M059J (cell line): ENCODE measurements around the gene KRT14. TPM values are rescaled to one million over a fixed set of nuclear protein-coding genes. Genes with fewer than 3 reads are reported as not detected.
A peak's percentile ranks its signal among the peaks of the same experiment; 100 is the strongest.
"Not testable (repeated sequence)": the region's sequence is repeated elsewhere in the genome, so short reads cannot be mapped to it uniquely, and the experiment has no call there.

ENCODE experiments used
- DNase-seq: peaks from one replicate; pipeline ENCODE4 v3.0.0-alpha.2; 2012; ENCODE audit warnings: low read depth
- total RNA-seq: library from RNA; depleted of rRNA; stranded (reverse); fragments of >200 nt; shearing (Covaris generic); gene quantifications from 2 replicates; pipeline ENCODE4 v1.2.3, GENCODE V29; 2014; rRNA removed

Gene KRT14
- total RNA-seq = 0.27 TPM in 1 of 2 replicates, not detected in the other

DNA sequence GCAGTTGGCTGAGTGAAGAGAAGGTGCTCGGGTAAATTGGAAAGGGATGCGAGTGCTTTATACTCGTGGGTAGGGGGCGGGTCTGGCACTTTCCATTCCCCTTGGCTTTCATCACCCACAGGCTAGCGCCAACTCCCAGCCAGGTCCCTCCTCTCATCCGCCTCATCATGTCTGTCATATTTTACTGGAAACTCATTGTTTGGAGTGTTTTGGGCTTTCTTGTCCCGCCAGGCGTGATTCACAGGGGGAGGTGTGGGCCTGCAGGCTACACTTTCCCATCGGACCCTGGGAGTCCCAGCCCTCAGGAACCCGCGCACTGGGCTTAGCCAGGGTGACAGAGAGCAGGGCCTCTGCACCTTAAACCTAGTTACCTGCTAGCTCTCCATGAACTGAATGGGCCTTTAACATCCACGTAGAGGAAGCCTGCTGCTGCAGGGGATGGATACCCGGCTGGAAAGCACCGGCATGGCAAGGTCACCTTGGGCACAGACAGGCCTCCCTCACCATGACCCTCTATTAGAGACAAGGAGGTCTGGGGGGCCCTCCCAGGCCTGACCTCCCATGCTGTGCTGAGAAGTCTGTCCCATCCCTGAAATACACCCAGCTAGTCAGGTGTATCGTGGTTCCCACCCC lies at the start of gene KRT14:
Gene KRT14, minus strand, starts transcription at position 33 of the 633 bp plus-strand sequence. CDS start 61 bp downstream, outside the sequence.
- peak; percentile 11 for DNase-seq

DNA sequence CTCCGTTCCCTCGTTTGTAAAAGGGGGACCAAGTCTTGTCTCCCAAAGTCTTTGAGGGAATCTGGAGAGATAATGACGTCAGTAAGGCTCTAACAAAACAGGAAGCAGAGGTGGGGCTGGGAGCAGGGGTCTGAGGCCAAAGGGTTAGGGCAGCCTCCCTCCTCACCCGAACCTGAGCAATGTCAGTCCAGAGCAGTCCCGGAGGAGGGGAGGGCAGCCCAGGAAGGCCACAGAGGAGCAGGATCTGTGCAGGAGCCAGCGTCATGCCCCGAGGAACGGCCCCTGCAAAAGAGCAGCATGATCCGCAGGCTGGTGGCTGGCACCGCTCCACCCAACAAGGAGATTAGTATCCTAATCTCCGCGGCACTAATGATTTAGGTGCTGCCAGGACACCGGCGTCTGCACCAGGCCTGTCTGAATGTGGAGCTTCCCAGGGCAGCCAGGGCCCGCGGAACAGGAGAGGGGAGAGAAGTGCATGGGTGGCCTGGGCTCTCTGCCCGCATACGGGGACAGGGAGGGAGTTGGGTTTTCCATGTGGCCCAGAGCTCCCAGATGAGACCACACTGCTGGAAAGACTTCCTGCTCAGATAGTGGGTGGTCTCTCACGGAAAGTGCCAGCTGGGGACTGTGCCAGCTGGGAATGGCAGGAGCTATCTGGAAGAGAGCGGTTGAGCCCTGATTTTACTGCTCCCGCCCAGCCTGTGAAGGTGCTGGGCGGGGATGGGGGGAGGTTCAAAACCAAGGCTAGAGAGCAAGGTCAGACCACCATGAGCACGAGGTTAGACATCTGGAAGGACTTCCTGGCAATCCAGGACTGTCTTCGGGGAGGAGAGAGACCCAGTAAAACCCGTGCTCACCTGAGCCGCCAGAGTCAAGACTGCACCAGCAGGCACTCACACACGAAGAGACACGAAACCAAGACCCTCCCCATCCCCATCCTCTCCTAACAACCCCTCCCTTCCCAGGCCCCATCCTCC lies 48.7 kb upstream of the KRT14 start:
- no peak for DNase-seq

DNA sequence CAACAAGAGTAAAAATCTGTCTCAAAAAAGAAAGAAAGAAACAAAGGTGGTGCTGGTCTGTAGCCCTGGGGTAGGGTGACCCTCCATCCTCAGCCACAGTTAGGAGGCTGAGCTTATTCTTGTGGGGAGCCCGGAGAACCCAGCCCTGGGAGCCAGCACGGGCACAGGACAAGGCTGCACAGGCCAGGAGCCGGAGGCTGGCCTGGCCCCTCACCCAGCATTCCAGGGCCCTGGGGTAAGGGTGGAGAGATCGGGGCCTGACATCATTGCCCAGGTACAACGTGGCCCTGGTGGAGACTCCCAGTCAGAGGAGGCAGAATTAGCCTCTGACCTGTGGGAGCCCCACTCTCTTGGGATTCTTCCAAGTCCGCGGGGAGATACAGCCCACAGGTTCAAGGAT lies 47.9 kb upstream of the KRT14 start:
- no peak for DNase-seq

DNA sequence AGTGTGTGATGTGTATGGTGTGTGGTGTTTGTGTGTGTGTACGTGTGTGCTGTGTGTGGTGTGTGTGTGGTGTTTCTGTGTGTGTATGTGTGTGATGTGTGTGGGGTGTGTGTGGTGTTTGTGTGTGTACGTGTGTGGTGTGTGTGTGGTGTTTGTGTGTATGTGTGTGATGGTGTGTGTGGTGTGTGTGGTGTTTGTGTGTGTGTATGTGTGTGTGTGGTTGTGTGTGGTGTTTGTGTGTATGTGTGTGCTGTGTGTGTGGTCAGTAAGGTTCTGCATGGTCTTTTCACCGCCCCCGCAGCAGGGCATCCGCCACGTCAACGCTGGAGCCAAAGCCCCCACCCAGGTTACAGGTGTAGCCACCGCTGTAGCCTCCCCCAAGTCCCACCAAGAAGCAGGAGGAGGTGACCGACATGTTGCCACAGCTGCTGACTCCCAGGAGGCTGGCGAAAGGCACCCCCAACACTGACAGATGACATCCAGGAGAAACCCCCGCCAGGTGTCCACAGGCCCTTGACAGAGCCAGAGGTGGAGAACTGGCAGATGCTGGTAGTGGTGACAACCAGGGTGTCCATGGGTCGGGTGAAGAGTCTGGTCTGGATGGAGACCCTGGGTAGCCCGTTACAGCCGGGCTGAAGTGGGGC lies 47.0 kb upstream of the KRT14 start:
- DNase-seq = no peak

DNA sequence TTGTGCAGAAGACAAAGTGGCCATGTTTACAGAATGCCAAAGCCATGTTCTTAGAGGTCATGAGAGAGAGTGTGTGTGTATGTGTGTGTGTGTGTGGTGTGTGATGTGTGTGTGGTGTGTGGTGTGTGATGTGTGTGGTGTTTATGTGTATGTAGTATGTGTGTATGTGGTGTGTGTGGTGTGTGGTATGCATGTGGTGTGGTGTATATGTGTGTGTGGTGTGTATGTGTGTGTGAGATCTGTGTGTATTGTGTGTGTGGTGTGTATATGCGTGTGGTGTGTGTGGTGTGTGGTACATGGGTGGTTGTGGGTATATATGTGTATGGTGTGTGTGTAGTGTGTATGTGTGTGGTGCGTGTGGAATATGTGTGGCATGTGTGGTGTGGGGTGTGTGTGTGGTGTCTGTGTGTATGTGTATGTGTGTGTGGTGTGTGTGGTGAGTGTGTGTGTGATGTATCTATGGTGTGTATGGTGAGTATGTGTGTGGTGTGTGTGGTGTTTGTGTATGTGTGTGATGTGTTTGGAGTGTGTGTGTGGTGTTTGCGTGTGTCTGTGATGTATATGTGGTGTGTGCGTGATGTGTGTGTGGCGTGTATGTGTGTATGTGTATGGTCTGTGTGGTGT lies 45.9 kb upstream of the KRT14 start:
- DNase-seq = no peak

DNA sequence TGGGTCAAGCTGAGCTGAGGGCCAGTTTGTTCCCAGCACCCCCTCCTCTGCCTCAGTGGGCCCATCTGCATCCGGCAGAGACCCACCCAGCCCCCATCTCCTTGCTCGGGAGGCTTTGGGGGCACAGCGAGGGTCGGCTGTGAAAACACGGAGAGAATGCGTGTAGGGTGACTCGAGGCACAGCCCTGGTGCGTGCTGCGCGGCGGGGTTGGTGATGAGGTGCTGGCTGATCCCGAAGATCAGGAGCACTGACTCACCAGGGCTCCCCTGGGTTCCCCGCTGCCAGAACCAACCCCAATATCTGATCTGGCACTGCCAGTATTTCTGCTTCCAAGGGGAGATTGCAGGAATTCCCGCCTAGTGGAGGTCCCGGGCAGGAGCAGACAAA lies 45.2 kb upstream of the KRT14 start:
- no peak for DNase-seq

DNA sequence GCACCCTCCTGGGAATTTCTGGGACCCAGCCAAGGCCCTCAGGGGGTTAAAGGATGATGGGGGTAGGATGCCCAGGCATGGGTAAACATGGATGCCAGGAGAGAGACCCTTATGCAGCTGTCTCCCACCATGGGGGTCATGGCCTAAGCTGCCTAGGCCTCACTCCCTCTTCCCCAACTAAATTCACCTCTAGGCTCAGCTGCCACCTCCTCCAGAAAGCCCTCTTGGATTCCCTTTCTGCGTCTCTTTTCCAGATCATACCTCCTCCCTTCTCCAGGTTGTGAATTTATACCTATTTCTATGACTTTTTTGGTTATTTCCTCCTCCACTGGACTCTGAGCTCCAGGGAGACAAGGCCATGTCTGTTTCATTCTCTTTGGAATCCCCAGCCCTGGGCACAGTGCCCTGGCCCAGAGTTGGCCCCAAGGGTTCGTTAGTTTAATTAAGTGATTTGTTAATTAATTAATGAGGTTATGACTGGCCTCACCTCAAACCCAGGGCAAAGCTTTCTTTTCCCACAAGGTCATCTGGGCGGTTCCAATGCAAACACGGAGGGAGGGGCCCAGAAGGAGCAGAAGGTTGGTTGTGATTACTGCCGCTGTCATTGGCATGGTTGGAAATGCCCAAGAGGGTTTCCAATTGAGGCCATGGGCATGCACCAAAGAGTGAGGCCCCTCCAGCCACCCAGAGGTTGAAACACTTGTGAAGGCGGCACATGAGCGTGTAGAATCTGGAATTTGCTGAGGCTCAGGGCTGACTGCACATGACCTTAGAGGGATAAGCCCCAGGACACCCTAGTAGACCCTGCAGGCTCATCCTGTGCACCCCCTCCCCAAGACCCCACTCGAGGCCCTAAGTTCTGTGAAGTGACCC lies 44.6 kb upstream of the KRT14 start:
- no peak for DNase-seq

DNA sequence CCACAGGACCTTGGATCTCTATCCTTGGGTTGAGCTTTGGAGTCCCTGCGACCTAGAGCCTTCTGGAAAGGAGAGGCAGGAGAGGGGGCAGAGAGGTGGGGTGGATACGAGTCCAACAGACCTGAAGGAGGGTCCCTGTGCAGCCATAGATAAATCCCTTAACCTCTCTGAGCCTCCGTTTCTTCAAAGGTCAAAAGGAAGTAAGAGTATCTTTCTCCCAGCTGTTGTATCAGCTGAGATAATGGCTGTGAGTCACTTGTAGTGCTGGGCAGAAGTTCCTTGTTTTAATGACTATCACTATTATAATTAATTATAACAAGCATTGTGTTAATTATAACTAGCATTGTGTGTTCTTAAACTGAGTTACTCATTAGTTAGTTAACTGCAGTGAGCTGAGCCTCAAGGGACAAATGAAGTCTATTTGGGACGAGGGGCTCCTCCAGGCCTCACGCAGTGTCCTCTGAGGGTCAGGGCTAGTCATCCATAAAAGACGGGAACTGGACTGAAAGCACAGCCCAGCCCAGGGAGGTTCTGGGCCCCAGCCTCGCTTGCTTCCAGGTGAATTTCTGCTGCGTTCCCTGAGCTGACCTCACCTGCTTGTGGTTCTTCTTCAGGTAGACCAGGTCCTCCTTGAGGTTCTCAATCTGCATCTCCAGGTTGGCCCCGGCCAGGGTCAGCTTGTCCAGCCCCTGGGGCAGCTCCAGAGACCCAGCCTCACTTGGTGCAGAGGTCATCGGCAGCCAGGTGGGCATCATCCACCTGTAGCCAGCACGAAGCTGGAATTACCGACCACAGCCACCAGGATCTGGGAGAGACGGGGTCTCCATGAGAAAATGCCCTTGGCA lies 43.4 kb upstream of the KRT14 start:
- DNase-seq = no peak

DNA sequence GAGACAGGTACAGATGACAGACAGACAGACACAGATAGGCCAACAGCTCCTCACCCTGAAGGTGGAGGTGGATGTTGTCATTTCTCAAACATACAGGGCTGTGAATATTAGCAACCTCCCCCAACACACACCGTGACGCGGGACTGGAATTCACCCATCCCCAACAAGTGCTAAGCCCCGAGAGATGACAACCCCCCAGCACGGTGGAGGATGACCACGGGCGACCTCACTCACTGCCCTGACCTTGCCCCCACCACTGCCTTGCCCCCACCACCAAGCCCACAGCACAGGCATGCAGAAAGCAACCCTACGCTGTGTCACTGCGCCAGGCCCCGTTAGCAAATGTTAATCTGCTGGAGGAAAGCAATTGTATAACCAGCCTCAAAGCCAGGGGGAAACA lies 42.6 kb upstream of the KRT14 start:
- no peak for DNase-seq

DNA sequence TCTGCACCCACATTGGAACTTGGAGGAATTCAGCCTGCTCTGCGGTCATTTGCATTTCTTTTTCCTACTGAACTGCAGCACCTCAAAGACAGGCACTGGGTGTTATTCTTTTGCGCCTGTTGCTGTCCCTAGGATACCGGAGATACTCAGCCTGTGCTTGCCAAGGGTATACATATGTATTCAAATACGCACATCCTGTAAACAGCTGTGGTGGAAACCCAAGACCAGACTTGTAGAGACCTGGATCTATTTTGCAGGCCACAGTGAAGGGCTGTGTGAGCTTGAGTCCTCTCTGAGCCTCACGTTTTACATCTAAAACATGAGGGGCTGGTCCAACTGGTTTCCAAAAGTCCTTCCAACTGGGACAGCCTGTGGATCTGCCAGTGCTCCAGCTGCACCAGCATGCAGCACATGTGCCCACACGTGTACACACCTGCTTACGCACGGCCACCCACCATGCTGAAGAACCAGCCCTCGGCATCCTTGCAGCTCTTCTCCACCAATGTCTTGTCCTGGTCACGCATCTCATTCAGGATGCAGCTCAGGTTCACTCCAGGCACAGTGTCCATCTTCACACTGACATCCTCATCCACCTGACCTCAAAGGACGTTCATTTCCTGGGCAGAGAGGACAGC lies 42.0 kb upstream of the KRT14 start:
- DNase-seq = not testable (repeated sequence)

DNA sequence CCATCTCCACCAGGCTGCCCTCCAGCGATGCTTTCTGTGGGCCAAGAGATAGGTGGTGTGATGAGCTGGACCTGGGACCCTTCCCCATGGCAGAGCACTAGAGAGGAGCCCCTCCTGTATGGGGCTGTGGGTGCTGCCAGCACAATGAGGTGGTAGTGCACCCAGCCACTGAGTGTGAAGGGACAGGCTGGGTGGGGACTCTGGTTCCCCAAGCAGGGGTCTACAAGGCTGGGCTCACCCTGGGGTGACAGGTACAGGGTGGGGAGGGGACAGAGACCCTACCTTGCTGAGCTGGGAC lies 41.3 kb upstream of the KRT14 start:
- DNase-seq = not testable (repeated sequence)

DNA sequence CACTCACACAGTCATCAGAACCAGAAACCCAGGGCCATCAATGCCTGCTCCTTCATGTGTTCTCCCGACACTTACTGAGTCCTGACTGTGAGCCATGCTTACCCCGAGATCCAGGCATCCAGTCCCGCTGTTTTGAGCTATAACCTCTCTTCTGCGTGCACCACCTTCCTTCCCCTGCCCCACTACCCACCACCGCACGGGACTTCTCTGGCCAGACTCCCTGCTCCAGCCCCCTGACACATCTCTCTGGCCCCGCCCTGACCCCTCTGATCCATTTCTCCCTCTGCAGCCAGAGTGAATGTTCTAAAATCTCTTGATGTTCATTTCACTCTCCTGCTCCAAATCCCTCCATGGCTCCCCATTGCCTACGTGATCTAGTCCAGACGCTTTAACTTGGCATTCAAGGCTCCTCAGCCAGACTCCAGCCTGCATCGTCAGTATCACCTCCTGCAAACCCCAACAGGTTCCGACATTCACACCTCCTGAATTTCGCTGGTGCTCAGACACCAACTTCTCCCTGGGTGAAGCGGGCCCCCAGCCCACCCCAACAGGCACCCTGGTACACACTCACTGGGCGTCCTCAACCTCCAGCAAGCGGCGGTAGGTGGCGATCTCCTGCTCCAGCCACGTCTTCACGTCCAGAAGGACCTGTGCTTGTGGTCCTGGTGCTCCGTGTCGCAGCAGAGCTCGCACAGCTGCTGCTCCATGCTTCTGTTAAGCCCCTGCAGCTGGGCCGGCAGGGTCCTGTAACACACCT lies 40.8 kb upstream of the KRT14 start:
- DNase-seq = no peak

DNA sequence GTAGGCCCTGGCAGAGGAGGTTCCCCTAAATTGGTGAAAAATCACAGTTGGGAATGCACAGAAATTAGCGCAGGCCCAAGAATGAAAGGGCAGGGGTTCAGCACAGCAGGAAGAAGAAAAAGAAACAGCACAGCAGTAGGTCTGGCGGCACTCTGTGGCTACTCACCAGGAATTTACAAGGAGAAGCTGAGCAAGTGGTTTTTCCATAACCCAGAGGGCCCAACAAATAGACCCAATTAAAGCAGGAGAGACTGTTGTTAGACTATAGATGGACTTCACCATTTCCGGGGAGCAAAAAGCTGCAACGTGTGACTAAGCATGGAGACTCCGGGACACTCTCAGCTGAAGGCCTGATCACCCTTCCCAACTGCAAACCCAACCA lies 40.2 kb upstream of the KRT14 start:
- not testable (repeated sequence) for DNase-seq

DNA sequence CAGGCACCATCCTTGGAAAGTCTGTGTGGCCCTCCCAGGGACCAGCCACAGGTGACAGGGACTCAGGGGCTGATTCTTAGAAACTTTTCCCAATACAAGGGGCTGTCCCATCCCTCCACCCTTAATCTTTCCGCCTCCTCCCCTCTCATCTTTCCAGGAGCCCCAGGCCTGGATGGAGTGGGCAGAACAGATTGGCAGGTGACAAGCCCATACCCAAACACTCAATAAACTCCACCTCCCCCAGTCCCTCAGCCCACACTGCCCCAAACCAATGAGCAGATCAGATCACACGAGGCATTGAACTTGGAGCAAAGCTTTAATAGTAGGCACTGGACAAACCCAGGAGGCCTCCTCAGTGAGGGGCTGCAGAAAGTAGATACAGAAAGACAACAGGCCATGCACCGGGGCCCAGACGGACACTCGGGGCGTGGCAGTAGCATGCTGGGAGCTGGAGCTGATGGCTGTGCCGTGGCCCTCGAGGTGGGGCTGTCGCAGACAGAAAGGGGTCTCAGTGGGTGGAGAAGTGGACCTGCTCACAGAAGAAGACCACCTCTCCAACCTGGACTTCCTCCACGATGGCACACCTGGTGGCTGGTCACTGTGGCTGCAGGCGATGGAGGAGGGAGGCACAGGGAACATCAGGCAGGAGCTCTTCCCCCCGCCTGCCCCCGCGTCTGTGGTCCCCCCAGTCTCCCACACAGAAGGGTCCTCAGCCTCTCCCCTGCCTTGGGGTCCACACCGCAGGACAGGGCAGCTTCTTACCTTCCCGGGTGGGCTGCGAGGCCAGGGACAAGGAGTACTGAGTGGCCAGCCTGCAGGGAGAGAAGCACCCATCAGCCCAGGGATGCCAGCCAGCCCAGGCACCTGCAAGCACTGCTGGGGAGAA lies 39.6 kb upstream of the KRT14 start:
- DNase-seq = not testable (repeated sequence)

DNA sequence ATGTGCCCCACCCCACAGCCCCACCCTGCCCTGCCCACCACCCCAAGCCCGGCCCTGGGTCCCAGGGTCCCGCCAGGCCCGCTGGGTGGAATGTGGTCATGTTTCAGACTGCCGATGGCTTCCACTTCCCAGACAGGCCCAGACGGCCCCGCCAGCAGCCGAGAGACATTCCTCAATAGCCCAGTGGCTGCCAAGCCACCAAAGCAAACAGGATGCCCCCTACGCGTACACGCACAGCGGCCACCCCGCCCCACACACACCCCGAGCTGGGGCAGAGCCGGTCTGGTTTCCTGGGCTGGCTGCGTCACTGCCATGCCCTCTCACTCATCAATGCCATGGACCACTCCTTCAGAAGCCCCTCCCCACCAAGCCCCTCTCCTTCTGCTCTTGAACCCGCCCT lies 38.9 kb upstream of the KRT14 start:
- DNase-seq = peak; percentile 38

DNA sequence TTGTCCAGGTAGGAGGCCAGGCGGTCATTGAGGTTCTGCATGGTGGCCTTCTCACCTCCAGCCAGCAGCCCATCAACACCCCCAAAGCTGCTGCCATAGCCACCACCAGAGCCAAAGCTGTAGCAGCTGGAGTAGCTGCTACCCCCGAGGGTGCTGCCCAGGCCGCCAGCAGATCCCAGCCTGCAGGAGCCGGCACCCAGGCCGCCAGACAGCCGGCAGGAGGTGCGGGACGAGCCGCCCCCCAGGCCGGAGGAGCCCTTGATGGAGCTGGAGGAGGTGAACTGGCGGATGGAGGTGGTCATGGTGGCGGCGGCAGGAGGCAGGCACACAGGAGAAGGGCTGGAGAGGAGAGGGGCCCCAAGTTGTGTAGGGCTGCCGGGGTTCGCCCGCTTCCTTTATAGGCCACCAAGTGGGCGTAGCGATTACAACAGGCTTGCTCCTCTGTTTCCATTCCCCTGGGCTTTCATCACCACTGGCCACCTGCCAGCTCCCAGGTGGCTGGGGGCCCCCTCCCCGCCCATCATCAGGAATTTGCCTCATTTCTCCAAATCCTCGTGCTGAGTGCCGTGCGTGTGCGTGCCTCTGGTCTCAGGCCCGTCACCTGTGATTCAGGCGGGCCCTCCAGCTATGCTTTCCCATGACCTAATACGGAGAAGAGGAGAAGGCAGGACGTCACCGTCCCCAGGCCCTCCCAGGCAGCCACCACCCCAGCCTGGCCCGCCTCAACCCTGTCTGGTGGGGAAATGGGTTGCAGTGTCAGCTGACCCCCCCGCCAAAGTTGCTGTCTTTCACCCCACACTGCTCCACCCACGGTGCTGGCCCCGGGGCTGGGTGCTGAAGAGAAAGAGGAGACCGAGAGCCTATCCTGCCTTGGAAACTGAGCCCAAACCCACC lies 37.8 kb upstream of the KRT14 start, which contains the start of gene KRT17:
Gene KRT17, minus strand, starts transcription at position 368 of the 894 bp plus-strand sequence. Its CDS starts 66 bp downstream, at position 302.
- DNase-seq = no peak
